Activated T-cell treated with anti-CD3 and anti-CD28 coated beads, Interleukin-2, amount 50 U/mL, for 48 hours (primary cell): ENCODE data around the gene CIROP.
"Not testable (repeated sequence)": the region's sequence is repeated elsewhere in the genome, so short reads cannot be mapped to it uniquely, and the experiment has no call there.

Experiments used
- DNase-seq, 2 experiments: peaks; one replicate each; pipeline ENCODE4 v3.0.0-alpha.2; 2020

The CIROP gene

DNA sequence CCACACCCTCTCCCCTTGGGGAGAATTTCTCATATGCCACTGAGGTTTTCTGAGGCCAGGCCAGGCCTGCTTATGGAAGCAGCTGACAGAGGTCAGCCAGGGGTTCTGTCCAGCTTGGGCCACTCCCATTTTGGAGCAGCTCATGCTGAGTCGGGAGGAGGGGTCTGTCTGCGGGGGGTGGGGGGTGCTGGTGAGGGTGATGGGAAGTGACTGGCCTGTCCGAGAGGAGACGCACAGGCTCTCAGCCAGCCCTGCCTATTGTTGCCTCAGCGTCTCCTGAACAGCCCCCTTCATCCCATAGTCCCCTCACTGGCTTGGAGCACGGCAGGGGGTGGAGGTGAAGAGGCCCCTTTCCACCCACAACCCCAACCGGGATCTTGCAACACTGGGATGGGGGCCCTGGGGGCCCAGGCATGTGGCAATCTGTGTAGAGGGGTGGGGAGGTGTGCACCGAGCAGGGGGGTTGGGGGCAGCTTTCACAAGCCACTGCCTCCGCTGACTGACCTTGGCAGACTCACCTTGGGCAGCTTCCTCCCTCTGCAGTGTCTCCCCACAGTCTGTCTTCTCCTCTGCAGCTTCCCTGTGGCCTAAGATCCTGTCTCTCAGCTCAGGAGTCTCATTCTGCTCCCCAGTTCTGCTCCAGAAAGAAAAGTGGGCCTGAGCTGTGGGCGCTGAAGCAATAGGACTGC lies 8.8 kb upstream of the CIROP start:
- no peak for DNase-seq

- DNase-seq: no peak
These were observed 7.8 kb upstream of the CIROP start for GRCh38 chr14:23112359-23113178.

GRCh38 chr14:23110579-23111365 lies 6.0 kb upstream of the CIROP start:
- no peak for DNase-seq

- no peak for DNase-seq
These were observed 5.0 kb upstream of the CIROP start for GRCh38 chr14:23109769-23110168.

DNA sequence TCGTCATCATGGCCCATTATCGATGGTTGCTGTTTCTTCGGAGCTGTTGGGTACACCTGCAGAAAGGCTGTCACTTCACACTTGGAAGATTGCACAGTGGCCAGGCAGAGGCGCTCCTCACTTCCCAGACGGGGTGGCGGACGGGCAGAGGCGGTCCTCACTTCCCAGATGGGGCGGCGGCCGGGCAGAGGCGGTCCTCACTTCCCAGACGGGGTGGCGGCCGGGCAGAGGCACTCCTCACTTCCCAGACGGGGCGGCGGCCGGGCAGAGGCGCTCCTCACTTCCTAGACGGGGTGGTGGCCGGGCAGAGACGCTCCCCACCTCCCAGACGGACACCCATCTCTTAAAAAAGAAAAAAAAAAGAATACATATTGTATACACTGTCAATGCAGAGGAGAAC lies 3.4 kb upstream of the CIROP start:
- DNase-seq: not testable (repeated sequence)

GRCh38 chr14:23107620-23108019 lies 2.8 kb upstream of the CIROP start:
- not testable (repeated sequence) for DNase-seq

DNA sequence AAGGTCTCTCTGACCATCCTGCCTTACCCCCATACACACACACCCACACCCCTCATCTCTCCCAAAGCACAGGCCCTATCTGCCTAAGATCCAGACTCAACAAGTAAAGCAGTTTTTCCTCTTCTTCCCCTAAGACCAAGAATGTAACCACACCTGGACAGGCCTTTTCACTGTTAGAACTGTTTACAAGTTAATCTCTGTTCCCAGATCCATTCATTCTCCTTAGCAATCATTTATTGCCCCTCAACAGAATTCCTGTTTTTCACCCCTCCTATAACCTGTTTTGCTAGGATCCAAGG lies 1.9 kb upstream of the CIROP start:
- DNase-seq: no peak

- no peak for DNase-seq
These were observed 597 bp upstream of the CIROP start for GRCh38 chr14:23105348-23105824.

DNA sequence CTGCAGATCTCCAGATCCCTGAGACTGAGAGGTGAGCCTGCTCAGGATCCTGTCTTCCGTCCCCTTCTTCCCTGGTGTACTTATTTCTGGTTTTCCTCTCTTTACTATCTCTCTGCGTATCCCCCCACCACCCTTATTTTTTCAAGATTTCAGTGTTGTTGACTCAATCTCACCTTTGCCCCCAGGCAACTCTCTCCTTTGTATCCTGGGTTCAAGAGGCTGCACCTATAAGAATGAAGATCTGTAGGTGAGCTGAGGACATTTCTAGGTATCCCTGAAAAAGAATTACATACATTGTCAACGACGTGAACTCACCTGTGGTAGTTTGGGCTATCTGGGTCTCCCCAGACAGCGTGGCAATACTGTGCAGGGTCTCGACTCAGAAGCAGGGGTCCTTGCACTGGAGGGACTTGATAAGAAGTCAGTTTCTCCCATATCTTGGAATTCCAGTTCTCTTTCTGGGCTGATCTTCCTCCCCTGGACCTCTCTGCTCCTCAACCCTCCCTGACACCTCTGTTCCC lies 659 bp downstream of the CIROP start:
- DNase-seq: no peak

DNA sequence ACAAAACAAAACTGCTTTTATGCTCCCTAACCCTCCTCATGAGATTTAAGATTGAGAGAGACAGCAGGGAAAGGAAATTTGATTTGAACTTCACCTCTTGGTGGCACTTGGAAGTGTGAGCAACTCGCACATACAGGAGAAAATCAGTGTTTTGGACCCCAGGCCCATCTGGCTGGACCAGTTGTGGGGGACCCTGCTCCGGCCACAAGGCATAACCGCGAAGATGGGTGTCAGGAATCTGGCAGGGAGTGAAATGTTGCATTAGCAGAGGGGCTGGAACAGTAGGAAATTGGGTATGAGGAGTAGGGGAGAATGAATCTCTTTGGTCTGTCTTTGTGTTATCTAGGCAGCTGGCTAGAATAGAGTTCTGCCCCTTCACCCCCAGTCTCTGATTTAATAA lies 1.2 kb downstream of the CIROP start:
- no peak for DNase-seq

DNA sequence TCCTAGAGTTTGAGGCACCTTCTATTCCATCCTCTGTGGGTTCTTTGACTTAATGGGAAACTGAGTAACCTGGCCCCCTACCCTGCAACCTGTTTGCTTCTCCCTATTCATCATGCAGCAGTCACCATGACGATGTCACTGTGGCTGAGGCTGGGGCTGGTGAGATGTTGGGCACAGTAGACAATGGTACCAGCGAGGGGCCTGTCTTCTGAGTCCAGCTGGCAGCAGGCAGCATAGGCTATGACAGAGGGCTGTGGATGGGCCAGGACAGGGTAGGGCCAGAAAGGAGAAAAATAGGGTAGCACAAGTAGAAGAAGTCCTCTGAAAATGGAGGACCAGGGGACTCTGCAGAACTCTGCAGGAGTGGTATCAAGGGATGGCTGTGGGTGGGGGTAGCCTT lies 2.0 kb downstream of the CIROP start:
- DNase-seq: no peak

DNA sequence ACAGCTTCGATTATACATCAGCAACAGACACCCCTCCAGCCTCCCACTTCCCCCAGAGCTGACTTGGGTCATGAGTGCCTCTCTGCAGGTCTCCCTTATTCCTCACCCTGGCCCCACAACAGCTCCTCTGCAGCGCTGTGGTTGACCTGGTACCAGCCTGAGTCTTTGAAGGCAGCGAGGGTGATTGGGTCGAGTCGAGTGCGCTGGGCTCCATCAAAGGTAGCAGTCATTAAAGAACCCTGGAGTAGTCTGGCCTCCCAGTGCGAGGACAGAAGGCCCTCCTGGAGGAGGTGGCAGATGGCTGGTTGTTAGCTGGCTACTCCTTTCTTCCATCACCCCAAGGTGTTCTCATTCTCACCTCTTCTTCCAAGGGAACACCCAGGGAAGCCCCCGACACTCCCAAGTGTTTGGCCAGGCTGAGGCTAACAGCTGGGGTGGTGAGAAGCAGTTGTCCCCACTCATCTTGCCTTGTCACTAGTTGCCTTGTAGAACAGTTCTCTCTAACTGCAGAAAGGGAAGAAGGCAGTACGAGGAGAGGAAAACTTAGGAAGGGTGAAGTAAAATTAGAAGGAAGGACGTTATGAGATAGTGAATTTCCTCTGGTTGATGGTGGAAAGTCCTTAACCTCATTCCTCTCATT lies 2.7 kb downstream of the CIROP start:
- DNase-seq: no peak

- DNase-seq: no peak
These were observed 3.4 kb downstream of the CIROP start for GRCh38 chr14:23101213-23101970.

GRCh38 chr14:23099212-23099861 lies 5.5 kb downstream of the CIROP start:
- no peak for DNase-seq

- DNase-seq: no peak
These were observed 7.0 kb downstream of the CIROP start for GRCh38 chr14:23097786-23098185.

DNA sequence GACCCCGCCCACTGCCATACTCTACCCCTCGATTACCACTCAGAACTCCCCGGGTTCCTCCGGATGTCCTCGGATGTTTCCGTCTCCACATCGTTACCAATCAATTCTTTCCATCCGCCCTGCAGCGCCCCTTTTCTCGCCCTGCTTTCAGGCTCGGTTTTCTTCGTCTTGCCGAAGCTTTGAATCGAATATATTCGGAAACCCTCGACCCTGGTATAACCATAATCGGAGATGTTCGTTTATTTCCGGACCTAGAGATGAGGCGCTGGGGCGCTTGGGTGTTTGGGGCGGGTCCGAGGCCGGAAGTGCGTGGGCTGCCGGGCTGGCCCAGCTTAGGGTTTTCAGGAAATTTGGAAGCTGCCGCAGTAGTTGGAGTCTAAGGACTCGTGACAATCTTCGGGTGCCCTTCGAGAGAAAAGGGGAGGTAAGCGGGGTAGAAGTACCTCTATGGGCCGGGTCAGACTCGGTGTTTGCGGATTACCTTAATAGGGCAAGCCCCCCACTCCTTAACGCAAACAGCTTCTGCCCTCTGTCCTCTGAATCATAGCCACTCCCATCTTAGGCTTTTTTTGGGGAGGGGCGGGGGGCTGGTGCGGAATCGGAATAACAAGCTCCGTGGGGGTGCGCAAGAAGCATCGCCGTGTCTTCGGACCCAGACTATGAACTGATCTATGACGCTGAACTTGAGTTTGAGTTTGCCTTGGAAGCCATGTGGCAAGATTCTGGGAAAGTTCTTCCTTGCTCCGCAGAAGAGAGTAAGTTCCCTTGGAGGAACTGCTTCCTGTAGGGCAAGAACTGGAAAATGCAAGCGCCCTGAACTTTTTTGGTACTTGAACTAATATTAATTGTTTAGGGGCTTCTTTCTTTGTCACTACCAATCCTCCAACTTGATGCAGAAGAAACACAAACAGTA lies 9.3 kb downstream of the CIROP start, which contains the start of gene C14orf119:
C14orf119 (plus strand) TSS at position 310 of the 913 bp plus-strand sequence. CDS start 2,154 bp downstream, outside the sequence.
- no peak for DNase-seq

- DNase-seq: peak; percentile 99 to 100
These were observed 10.1 kb downstream of the CIROP start, which contains the start of gene ACIN1 for GRCh38 chr14:23094666-23095195. Gene ACIN1 (minus strand): TSS chr14:23095136. CDS start chr14:23095112, 24 bp downstream.

DNA sequence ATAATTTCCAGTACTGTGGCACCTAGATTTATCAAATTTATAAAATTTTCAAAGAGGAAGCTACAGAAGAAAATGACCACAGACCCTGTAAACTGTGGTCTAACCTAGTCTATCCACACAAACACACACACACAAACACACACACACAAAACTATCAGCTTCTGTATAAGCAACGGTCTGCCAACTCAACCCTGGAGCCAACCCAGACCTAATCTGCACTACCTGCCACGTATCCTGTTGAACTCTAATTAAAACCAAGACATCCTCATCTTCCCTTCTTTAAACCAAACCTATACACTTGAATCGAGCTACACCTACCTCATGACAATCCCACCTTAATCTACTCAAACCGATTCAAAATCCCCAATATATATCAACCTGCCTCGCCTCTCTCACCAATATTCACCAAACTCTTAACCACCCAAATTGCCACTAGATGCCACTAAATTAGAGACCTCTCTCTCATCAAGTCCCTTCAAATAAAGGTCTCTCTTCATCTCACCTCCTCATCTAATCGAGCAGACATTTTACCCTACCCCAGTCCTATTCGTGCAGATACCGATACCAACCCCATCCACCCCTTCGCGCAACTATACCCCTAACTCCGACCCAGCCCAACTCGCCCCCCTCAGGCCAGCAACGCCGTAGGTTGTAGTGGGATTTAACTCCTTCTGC lies 10.7 kb downstream of the CIROP start:
- no peak for DNase-seq

DNA sequence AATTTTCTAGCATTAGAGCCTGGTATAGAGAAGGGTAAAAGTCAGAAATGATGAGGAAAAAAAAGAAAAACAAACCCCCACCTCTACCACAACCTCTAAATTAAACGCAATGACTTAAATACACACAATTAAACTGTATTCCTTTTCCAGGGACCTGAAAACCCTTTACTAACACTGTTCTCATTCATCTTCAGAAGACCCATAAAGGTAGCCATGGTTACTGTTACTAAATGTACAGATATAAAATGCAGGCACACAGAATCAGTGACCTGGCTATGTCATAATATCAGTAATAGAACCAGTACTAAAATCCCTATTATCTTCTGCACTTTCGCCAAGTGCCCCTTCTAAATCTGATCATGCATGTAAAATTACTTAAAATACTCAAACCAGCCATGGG lies 11.3 kb downstream of the CIROP start:
- no peak for DNase-seq
